Islet precursor cell (in vitro differentiated cells): ENCODE measurements around the gene MOV10.

Source experiments
- DNase-seq: peaks from one replicate; pipeline ENCODE4 v3.0.0-alpha.2; 2018

The MOV10 gene

GRCh38 chr1:112699425-112700144 lies 25.1 kb downstream of the MOV10 start:
- DNase-seq = no peak

- peak; percentile 98 for DNase-seq
Observed at GRCh38 chr1:112700290-112701226, 26.1 kb downstream of the MOV10 start.

DNA sequence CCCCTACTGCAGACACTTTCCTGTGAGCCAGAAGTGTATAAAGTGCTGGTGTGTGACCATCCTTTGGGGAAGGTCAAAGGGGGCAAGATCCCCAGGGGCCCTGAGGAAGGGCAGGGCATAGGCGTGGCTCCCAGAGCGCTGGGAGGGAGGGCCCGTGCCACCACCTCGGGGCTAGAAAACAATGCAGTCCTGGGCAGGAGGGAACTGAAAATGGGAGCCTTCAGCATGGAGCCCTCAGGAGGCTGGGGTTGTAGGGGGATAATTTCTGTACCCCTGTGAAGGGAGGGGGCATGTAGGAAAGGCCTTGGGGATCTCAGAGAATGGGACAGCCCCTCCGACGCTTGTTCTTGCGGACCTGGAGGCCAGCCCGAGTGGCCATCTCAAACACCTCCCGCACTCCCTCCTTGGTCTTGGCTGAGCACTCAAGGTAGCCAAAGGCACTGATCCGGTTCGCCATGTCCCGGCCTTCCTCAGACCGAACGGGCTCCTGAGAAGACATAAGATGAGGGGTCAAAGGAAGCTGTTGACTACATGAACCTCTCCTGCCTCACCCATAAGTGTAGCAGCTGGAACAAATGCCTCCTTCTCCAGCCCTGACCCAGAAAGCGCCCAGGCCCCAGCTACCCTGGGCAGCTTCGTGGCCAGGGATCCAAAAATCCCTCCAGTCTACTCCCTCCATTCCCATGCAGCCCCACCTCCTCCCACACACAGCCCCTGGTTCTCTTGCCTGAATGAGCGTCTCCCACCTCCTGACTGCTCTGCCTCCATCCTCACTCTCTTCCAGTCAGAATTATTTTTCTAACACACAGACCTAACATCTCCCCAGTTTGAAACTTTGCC lies 27.0 kb downstream of the MOV10 start:
- DNase-seq = peak; percentile 42

GRCh38 chr1:112702067-112702395 lies 27.6 kb downstream of the MOV10 start:
- DNase-seq = peak; percentile 32

DNA sequence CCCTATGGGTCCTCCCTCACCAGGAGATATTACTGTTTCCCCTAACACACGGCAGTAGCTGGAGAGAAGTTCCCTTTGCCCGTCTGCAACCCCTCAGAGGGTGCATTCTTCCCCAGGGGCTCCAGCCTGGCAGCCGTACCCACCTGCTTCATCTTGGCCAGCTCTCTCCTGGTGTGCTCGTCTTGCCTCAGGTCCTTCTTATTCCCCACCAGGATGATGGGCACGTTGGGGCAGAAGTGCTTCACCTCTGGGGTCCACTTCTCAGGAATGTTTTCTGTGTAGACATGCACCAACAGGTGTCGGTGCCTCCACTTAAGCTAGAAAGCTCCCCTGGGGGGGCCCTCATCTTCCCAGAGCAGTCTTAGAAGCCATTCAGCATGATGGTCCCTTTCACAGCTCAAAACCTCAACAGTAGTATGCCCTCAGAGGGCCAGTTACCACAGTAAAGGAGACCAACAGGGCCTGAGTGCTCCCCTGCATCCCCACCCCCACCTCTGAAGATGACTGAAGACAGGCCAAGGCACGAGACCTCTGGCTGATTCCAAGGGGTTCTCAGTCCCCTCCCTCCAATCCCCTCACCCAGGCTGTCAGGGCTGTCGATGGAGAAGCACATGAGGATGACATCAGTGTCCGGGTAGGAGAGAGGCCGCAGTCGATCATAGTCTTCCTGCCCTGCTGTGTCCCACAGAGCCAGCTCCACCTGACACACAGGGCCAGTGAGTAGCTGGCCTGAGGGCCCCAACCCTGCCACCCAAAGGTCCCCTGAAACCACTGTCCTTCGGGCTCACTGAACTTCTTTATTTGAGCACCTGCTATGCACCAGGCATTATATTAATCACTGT lies 28.2 kb downstream of the MOV10 start:
- peak; percentile 43 for DNase-seq

DNA sequence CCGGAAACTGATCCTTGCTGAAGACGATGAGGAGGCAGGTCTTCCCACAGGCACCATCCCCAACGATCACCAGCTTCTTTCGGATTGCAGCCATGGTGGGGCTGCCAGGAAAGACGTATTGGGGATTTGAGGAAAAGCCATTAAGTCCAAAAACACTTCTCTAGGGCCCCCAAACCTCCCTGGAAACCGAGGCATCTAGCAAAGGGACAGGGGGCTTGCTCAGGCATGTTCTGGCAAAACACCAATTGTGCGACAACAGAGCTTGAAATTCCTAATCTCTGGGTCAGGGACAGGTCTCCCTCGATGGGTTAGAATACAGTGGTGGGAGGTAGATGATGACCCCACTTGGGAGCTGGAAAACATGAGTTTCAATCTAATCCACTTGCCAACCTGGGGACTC lies 29.2 kb downstream of the MOV10 start:
- peak; percentile 38 for DNase-seq

GRCh38 chr1:112704391-112704933 lies 30.0 kb downstream of the MOV10 start:
- DNase-seq = no peak

DNA sequence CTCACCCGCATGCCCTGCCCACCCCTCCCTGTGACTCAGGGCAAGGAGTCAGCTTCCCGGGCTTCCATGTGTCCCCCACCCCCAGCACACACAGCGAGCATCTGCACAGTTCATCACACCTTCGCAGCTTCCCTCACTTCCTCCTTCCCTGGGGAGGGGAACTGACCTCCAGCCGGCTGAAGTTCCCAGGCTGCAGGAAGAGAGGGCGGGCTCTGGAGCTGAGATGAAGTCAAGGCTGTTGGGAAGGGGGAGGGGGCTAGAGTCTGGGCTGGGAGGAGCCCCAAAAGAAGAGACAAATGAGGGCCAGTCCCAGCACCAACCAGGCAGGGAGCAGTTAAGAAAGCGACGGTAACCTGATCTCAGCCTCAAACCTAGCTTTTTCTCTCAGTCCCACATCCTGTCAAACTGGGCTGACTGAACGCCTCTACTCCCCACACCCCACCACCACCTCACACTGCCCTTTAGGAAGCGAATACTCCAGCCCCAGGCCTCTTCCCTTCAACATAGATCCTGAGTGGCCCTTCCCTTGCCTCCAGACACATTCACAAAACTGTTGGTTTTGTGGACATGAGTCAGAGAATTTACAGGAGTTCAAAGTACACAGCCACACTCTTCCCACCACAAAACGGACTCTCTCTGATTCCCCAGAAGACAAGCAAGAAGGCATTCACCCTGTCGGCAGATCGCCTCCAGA lies 30.6 kb downstream of the MOV10 start:
- peak; percentile 99 for DNase-seq

- no peak for DNase-seq
Observed at GRCh38 chr1:112706505-112707220, 32.2 kb downstream of the MOV10 start, which contains the start of gene RHOC. RHOC (minus strand) TSS chr1:112707127; CDS start chr1:112703799, 3,328 bp downstream.

DNA sequence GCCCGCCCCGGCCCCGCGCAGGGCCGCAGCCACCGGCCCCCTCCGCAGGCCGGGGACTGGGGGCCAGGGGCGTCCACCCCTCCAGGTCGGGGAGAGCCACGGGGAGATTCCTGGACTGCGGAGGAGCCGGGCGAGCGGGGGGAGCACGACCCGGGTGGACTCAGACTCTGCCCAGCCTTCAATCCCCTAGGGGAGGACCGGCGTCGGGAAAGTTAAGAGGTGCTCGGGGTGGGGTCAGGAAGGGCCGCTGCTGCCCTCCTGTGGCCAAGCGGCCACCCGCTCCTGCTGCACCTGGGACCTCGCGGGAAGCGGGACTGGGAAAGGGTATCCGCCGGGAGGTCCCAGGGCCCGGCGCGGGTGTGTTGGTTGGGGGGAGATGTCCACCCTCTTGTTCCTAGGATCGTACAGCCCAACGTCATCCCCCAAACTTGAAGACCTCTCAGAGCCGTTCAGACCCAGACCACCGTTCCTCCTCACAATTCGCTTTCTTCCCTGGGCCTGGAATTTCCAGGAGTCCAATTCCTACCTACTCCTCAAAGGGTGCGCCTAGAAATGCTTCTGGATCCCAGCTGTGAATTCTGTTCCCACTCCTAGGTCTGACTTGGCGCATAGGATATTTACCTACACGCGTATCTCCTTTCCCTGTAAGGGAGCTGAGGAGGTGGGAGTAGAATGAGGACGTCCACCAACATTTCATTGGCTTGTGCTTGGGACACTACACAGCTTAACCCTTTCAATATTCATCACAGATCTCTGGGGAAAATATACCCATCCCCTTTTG lies 33.0 kb downstream of the MOV10 start:
- peak; percentile 96 for DNase-seq

DNA sequence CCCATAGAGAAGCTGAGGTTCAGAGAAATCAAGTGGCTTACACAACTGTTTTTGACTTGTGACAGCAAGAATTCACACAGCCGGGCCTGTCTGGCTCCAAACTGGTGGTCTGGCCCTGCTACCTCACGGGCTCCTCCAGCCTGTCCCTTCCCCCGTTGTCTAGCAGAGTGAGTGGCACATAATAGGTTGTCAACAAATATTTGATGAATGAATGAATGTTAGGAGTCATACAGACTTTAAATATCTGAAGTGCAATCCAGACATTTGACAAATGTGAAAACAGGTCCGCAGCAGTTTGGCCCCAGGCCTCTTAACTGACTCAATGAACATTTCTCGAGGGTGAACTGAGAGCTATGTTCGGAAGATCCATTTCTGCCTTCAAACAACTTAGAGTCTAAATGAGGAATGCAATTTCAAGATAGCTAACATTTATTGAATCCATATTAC lies 33.6 kb downstream of the MOV10 start:
- no peak for DNase-seq

DNA sequence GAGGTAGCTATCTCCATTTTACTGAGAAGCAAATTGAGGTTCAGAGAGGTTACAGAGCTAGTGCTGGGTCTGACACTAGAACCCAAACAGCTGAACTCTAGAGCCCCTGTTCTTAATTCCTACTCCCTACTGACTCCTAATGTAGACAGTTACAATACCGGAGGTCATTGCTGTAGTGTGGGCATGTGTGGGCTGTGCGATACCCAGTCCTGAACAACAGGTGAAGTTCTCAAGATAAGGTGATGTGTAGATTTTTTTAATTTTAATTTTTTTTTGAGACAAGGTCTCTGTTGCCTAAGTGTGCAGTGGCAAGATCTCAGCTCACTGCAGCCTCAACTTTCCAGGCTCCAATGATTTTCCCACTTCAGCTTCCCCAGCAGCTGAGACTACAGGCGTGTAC lies 34.0 kb downstream of the MOV10 start:
- DNase-seq = no peak

DNA sequence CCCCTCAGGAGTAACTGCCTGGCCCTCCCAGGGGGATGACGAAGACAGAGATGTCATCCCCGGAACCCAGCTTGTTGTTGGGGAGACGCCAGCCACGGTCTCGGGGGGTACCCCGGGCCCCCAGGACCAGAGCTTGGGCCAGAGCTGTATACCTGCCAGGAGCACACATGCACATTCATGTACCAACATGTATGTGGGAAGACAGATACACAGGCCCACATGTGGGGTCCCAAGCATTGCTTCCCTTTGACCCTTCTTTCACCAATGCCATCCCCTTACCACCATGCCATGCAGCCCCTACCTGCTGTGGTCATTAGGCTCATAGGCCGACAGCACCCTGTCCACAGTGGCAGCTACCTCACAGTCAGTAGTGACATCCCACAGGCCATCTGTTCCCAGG lies 35.7 kb downstream of the MOV10 start:
- no peak for DNase-seq

DNA sequence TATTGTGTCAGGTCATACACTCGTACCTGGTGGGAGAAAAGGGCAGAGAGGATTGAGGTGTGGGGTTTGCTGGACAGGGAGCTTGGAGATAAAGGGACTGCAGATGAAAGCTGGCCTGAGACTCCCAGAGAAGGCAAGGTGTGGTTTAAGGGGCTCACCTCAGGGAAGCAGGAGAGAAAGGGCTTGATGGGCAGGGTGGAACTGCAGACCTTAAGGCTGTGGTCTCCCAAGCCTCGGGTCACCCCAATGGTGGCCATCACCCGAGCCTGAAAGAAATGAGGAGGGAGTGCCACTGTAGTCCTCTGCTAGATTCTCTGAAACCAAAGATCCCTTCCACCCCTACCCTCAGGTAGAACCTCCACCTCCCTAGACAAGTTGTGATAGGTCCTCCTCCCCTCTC lies 36.1 kb downstream of the MOV10 start:
- no peak for DNase-seq

DNA sequence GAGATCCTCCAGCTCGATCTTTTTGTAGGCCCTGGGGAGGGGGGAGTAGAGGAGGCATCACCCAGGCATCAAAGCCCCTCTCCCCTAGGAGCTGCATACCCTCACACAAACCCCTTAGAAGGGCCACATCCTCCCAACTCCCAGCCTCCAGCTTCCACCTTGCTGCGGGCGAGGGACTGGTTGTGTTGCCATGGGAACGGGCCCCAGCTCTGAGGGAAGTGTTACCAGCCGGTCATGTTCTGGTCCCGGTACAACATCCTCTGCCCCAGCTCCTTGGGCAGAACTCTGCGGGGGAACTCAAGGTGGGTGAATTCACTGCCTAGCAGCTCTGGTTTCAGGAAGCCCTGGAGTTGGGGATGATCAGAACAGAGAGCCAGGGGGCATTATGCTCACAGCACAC lies 36.6 kb downstream of the MOV10 start:
- DNase-seq = no peak

DNA sequence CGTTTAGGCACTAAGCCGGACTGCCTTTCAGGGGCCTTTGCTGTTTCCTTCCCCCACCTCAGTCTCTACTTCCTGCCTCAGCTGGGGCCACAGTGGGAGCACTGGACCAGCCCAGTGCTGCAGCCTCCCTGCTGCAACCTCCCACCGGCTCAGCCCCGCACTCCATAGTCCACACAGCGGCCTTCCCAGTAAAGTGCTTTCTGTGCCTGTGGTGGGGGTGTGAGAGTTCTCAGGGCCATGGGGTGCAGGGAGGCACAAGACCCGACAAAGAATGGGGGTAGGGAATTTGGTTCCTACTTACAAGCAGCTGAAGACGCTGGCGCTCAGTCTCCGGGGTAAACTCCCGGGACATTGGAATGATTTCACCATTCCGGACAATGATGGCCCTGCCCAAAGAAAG lies 37.2 kb downstream of the MOV10 start:
- DNase-seq = peak; percentile 45

DNA sequence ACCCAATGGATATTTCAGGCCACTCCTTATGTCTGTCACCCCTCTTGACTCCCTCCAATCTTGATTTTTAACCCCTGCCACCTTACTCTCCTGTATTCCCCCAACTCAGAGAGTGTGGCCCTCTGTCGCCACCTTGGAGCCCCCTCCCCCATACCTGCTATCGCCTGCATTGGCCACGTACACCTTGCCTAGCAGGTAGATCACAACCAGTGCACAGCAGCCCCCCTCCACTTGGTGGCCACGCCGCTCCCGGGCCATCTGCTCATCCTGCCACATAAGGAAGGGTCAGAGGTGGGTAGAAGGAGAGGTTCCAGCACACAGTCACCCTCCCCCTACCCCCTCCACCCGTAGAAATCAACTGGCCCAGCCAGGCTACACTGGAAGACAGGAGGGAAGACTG lies 37.7 kb downstream of the MOV10 start:
- DNase-seq = peak; percentile 51

- peak; percentile 36 for DNase-seq
Observed at GRCh38 chr1:112712701-112713128, 38.3 kb downstream of the MOV10 start.

- DNase-seq = peak; percentile 53
Observed at GRCh38 chr1:112713466-112714312, 39.2 kb downstream of the MOV10 start.
